EH (cell line): ENCODE results near the gene TTC34.
"Not testable (repeated sequence)": the region's sequence is repeated elsewhere in the genome, so short reads cannot be mapped to it uniquely, and the experiment has no call there.

ENCODE experiments used
- DNase-seq: peaks from one replicate; pipeline ENCODE4 v3.0.0-alpha.2; 2015; ENCODE audit warnings: low read depth

TTC34 gene

DNA sequence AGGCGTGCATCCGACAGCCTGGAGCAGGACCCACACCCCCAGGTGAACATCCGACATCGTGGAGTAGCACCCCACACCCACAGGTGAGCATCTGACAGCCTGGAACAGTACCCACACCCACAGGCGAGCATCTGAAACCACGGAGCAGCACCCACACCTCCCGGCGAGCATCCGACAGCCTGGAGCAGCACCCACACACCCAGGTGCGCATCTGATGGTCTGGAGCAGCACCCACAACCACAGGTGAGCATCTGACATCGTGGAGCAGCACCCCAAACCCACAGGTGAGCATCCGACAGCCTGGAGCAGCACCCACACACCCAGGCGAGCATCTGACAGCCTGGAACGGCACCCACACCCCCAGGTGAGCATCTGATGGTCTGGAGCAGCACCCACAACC lies 46.1 kb downstream of the TTC34 start:
- DNase-seq = not testable (repeated sequence)

DNA sequence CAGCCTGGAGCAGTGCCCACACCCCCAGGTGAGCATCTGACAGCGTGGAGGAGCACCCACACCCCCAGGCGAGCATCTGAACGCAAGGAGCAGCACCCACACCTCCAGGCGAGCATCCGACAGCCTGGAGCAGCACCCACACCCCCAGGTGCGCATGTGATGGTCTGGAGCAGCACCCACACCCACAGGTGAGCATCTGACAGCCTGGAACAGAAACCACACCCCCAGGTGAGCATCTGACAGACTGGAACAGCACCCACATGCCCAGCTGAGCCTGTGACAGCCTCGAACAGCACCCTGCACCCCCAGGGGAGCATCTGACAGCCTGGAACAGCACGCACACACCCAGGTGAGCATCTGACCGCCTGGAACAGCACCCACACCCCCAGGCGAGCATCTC lies 46.9 kb downstream of the TTC34 start:
- not testable (repeated sequence) for DNase-seq

DNA sequence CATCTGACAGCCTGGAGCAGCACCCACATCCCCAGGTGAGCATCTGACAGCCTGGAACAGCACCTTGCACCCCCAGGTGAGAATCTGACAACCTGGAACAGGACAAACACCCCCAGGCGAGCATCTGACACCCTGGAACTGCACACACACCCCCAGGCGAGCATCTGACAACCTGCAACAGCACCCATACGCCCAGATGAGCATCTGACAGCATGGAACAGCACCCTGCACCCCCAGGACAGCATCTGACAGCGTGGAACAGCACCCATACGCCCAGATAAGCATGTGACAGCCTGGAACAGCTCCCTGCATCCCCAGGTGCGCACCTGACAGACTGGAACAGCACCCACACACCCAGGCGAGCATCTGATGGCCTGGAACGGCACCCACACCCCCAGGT lies 49.0 kb downstream of the TTC34 start:
- not testable (repeated sequence) for DNase-seq

DNA sequence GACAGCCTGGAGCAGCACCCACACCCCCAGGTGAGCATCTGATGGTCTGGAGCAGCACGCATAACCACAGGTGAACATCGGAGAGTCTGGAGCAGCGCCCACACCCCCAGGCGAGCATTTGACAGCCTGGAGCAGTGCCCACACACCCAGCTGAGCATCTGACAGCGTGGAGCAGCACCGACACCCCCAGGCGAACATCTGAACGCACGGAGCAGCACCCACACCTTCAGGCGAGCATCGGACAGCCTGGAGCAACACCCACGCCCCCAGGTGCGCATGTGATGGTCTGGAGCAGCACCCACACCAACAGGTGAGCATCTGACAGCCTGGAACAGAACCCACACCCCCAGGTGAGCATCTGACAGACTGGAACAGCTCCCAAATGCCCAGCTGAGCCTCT lies 49.6 kb downstream of the TTC34 start:
- not testable (repeated sequence) for DNase-seq

DNA sequence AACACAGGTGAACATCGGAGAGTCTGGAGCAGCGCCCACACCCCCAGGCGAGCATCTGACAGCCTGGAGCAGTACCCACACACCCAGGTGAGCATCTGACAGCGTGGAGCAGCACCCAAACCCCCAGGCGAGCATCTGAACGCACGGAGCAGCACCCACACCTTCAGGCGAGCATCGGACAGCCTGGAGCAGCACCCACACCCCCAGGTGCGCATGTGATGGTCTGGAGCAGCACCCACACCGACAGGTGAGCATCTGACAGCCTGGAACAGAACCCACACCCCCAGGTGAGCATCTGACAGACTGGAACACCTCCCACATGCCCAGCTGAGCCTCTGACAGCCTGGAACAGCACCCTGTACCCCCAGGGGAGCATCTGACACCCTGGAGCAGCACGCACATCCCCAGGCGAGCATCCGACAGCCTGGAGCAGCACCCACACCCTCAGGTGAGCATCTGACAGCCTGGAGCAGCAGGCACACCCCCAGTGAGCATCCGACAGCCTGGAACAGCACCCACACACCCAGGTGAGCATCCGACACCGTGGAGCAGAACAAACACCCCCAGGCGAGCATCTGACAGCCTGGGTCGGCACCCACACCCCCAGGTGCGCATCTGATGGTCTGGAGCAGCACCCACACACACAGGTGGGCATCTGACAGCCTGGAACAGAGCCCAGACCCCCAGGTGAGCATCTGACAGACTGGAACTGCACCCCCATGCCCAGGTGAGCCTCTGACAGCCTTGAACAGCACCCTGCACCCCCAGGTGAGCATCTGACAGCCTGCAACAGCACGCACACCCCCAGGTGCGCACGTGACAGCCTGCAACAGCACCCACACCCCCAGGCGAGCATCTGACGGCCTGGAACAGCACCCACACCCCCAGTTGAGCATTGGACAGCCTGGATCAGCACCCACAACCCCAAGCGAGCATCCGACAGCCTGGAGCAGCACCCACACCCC lies 50.4 kb downstream of the TTC34 start:
- not testable (repeated sequence) for DNase-seq

GRCh38 chr1:2750041-2750680 lies 51.3 kb downstream of the TTC34 start:
- DNase-seq = not testable (repeated sequence)

GRCh38 chr1:2748626-2749025 lies 52.9 kb downstream of the TTC34 start:
- DNase-seq = not testable (repeated sequence)

GRCh38 chr1:2694796-2695195 lies 106.7 kb downstream of the TTC34 start:
- not testable (repeated sequence) for DNase-seq

- DNase-seq = not testable (repeated sequence)
Observed at GRCh38 chr1:2690180-2690579, 111.3 kb downstream of the TTC34 start.

DNA sequence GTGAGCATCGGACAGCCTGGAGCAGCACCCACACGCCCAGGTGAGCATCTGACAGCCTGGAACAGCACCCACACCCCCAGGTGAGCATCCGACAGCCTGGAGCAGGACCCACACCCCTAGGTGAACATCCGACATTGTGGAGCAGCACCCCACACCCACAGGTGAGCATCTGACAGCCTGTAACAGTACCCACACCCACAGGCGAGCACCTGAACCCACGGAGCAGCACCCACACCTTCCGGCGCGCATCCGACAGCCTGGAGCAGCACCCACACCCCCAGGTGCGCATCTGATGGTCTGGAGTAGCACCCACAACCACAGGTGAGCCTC lies 113.2 kb downstream of the TTC34 start:
- DNase-seq = not testable (repeated sequence)

DNA sequence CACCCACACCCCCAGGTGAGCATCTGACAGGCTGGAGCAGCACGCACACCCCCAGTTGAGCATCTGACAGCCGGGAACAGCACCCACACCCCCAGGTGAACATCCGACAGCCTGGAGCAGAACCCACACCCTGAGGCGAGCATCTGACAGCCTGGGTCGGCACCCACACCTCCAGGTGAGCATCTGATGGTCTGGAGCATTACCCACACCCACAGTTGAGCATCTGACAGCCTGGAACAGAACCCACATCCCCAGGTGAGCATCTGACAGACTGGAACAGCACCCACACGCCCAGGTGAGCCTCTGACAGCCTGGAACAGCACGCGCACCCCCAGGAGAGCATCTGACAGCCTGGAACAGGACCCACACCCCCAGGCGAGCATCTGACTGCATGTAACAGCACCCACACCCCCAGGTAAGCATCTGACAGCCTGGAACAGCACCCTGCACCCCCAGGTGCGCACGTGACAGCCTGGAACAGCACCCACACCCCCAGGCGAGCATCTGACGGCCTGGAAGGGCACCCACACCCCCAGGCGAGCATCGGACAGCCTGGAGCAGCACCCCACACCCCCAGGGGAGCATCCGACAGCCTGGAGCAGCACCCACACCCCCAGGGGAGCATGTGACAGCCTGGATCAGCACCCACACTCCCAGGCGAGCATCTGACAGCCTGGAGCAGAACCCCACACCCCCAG lies 113.7 kb downstream of the TTC34 start:
- DNase-seq = peak; percentile 0

- peak; percentile 0 for DNase-seq
Observed at GRCh38 chr1:2687174-2687591, 114.3 kb downstream of the TTC34 start.

GRCh38 chr1:2686091-2686863 lies 115.2 kb downstream of the TTC34 start:
- DNase-seq = not testable (repeated sequence)

DNA sequence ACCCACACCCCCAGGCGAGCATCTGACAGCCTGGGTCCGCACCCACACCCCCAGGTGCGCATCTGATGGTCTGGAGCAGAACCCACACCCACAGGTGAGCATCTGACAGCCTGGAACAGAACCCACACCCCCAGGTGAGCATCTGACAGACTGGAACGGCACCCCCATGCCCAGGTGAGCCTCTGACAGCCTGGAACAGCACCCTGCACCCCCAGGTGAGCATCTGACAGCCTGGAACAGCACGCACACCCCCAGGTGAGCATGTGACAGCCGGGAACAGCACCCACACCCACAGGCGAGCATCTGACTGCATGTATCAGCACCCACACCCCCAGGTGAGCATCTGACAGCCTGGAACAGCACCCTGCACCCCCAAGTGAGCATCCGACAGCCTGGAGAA lies 115.8 kb downstream of the TTC34 start:
- not testable (repeated sequence) for DNase-seq

GRCh38 chr1:2684878-2685277 lies 116.6 kb downstream of the TTC34 start:
- not testable (repeated sequence) for DNase-seq

- DNase-seq = peak; percentile 6
Observed at GRCh38 chr1:2684000-2684399, 117.5 kb downstream of the TTC34 start.

GRCh38 chr1:2683321-2683741 lies 118.2 kb downstream of the TTC34 start:
- DNase-seq = not testable (repeated sequence)

GRCh38 chr1:2682879-2683278 lies 118.6 kb downstream of the TTC34 start:
- not testable (repeated sequence) for DNase-seq

DNA sequence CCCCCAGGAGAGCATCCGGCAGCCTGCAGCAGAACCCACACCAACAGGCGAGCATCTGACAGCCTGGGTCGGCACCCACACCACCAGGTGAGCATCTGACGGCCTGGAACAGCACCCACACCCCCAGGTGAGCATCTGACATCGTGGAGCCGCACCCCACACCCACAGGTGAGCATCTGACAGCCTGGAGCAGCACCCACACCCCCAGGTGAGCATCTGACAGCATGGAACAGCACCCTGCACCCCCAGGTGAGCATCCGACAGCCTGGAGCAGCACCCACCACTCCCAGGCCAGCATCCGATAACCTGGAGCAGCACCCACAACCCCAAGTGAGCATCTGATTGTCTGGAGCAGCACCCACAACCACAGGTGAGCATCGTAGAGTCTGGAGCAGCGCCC lies 124.8 kb downstream of the TTC34 start:
- DNase-seq = not testable (repeated sequence)

DNA sequence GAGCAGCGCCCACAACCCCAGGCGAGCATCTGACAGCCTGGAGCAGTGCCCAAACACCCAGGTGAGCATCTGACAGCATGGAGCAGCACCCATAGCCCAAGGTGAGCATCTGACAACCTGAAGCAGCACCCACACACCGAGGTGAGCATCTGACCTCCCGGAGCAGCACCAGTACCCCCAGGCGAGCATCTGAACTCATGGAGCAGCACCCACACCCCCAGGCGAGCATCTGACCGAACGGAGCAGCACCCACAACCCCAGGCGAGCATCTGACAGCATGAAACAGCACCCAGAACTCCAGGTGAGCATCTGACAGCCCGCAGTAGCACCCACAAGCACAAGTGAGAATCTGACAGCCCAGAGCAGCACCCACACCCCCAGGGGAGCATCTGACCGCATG lies 129.8 kb downstream of the TTC34 start:
- DNase-seq = not testable (repeated sequence)

DNA sequence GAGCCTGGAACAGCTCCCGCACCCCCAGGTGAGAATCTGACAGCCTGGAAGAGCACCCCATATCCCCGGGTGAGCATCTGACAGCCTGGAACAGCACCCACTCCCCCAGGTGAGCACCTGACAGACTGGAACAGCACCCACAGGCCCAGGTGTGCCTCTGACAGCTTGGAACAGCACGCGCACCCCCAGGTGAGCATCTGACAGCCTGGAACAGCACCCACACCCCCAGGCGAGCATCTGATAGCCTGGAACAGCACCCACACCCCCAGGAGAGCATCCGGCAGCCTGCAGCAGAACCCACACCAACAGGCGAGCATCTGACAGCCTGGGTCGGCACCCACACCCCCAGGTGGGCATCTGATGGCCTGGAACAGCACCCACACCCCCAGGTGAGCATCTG lies 141.7 kb downstream of the TTC34 start:
- not testable (repeated sequence) for DNase-seq

GRCh38 chr1:2657909-2658308 lies 143.6 kb downstream of the TTC34 start:
- DNase-seq = not testable (repeated sequence)
